IMR-90 (cell line): ENCODE data around the gene PTPRF.

Experiments
- CTCF ChIP-seq: conservative IDR thresholded peaks from 2 replicates; pipeline ENCODE4 v1.5.1; 2012; ENCODE audit warnings: mild to moderate bottlenecking, low read depth, low read length, improper control_type of control experiment
- POLR2A ChIP-seq: IDR thresholded peaks from 2 replicates; pipeline ENCODE4 v1.6.1; 2012; ENCODE audit warnings: mild to moderate bottlenecking, low read depth, low read length

- no peak for TF ChIP-seq CTCF
- no peak for TF ChIP-seq POLR2A
These were observed 42.5 kb downstream of the PTPRF start for GRCh38 chr1:43573066-43573800.
